Measurements from ENCODE around the gene KLHDC7A. TPM values are rescaled to one million over a fixed set of nuclear protein-coding genes. Genes with fewer than 3 reads are reported as not detected.

KLHDC7A gene
- total and polyA plus RNA-seq, 2 donors (not counting 3 experiments of a cell fraction or from before 2014, with no cell fraction given): not detected

DNA sequence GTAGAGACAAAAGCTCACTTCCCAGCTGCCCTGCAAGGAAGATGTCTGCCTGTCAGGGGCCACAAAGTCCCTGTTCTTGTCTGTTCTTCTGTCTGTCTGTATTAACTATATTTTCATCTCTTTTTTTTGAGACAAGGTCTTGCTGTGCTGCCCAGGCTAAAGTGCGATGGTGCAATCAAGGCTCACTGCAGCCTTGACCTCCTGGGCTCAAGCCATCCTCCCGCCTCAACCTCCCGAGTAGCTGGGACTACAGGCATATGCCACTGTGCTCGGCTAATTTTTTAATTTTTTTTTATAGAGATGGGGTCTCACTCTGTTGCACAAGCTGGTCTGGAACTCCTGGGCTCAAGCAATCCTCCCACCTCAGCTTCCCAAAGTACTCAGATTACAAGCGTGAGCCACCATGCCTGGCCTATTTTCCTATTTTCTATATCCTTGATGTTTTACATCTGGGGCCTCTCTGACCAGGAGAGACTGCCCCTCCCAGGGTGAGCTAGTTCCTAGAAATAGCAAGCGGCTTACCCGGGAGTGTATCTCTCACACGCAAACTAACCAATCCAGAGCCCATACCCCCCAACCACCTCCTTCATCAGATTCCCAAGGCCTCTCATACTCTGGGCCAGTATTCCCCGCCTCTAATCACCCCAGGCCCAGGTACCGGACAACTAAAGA, 5.4 kb upstream of the KLHDC7A start:
- DNase-seq (ENCODE audit: low read depth, low spot score) (no peak), FAIRE-seq (no peak)
- no peaks in the 10 kb centered on the region for H3K79me2 ChIP-seq (ENCODE audit: control insufficient read depth, insufficient read depth, low read length)
- intact Hi-C loops (cut with micrococcal nuclease): no loop called here
- H4K20me1 ChIP-seq (replicated peaks; ENCODE audit: control insufficient read depth, extremely low read depth, insufficient read depth, low read length): no peaks in the 10 kb centered on the region
- CTCF ChIA-PET: no interaction called here
- no TSS peak for BruUV-seq (replicated peaks)
- no peaks in the 10 kb centered on the region for H3K27me3 ChIP-seq (ENCODE audit: control insufficient read depth in 2 of 2, insufficient read depth in 2 of 2, low read length in 2 of 2)
- H3K4me1 ChIP-seq (ENCODE audit: control insufficient read depth, extremely low read depth, insufficient read depth, low read length): no peaks in the 10 kb centered on the region
- POLR2A ChIA-PET: no interaction called here
- dilution Hi-C loops (cut with MboI; ENCODE audit: extremely low pct_ligation_motif_present, low sequenced_read_pairs): no loop called here
- no peak for TF ChIP-seq EZH2 (IDR thresholded peaks at IDR 0.05; ENCODE audit: borderline replicate concordance, low read depth, low read length, severe bottlenecking)
- no peak for TF ChIP-seq POLR2AphosphoS5 (IDR thresholded peaks at IDR 0.05; ENCODE audit: insufficient read depth, low read depth, low read length)
- TF ChIP-seq GATA2 (IDR thresholded peaks at IDR 0.05; ENCODE audit: insufficient read depth, insufficient read length, low read depth, low read length): no peak
- TF ChIP-seq CTCF (IDR thresholded peaks at IDR 0.05; ENCODE audit: extremely low read depth in 1 of 2, insufficient read depth in 1 of 2, low read depth in 1 of 2, low read length in 2 of 2): no peak
- TF ChIP-seq MYC (IDR thresholded peaks at IDR 0.05; ENCODE audit: low read depth, low read length): no peak
- no peak for TF ChIP-seq FOS (IDR thresholded peaks at IDR 0.05; ENCODE audit: borderline replicate concordance, insufficient read depth, low read length)
- TF ChIP-seq POLR2A (IDR thresholded peaks at IDR 0.05; ENCODE audit: low read depth, low read length): no peak
- TF ChIP-seq JUN (IDR thresholded peaks at IDR 0.05; ENCODE audit: borderline replicate concordance, insufficient read depth, insufficient read length, low read depth): no peak
- H3K27ac ChIP-seq (ENCODE audit: insufficient read depth, low read depth, low read length): no peak overlapping the region
- H3K9ac ChIP-seq (replicated peaks; ENCODE audit: extremely low read depth, insufficient read depth, low read length): no peak overlapping the region
- no peak overlapping the region for H3K4me3 ChIP-seq (replicated peaks in 1 of 3; ENCODE audit: insufficient read depth in 1 of 3, low read depth in 1 of 3, low read length in 3 of 3)
- no peaks in the 10 kb centered on the region for H3K9me1 ChIP-seq (replicated peaks; ENCODE audit: control insufficient read depth, extremely low read depth, insufficient read depth, low read length)
- peaks cover 4% of the 10 kb centered on the region for H3K9me3 ChIP-seq (replicated peaks; ENCODE audit: control insufficient read depth, insufficient read depth, low read length)
- no peaks in the 10 kb centered on the region for H3K36me3 ChIP-seq (ENCODE audit: control insufficient read depth in 2 of 2, extremely low read depth in 1 of 2, insufficient read depth in 2 of 2, low read length in 2 of 2)
- no peak overlapping the region for H3K4me2 ChIP-seq (ENCODE audit: insufficient read depth, low read length)
- H2AFZ ChIP-seq (ENCODE audit: low read depth, low read length): no peak overlapping the region

Data from endothelial cell of umbilical vein (primary cell).